ENCODE data around the gene LRRC37A3.
"Not testable (repeated sequence)": the region's sequence is repeated elsewhere in the genome, so short reads cannot be mapped to it uniquely, and the experiment has no call there.

LRRC37A3 gene

DNA sequence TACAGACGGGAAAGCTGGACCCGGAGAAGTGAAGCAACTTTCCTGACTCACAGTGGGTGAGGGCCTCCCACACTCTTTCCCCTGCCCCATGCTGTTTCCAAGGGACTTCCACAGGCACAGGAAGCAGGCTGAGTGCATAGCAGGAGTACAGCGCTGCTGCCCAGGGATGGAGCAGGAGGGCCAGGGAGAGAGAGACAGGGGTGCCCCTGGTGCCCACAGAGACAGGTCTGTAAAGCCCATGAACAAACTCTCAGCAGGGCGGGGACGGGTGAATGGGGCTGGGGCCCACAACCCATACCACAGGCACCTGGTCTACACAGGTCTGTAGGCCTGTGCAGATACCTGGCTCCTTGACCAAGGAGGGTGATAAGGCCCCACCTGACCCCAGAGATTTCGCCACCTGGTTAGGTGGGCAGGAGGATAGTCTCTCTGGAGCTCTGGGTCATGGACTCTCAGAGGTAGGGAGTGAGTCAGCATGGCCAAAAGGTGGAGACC is 15.1 kb upstream of the LRRC37A3 start:
- not testable (repeated sequence) for H3K9me3 Mint-ChIP-seq; H3K36me3 Mint-ChIP-seq; H3K4me3 Mint-ChIP-seq; ATAC-seq; DNase-seq (ENCODE audit: low spot score in 2 of 2)
- Mint-ChIP-seq H3K27ac (peak overlapping the region; percentile 63), H3K4me1 (peaks cover 14% of the 10 kb centered on the region)

GRCh38 chr17:64932850-64933249 is 13.6 kb upstream of the LRRC37A3 start:
- not testable (repeated sequence) for H3K4me3 Mint-ChIP-seq, H3K9me3 Mint-ChIP-seq

GRCh38 chr17:64930374-64930773 is 11.1 kb upstream of the LRRC37A3 start:
- H3K9me3 Mint-ChIP-seq; H3K4me3 Mint-ChIP-seq; ATAC-seq; H3K36me3 Mint-ChIP-seq; DNase-seq (ENCODE audit: low spot score in 2 of 2); H3K27ac Mint-ChIP-seq: not testable (repeated sequence)
- H3K4me1 Mint-ChIP-seq: peaks cover 24% of the 10 kb centered on the region

More at GRCh38 chr17:64932850-64933249, 13.6 kb upstream of the LRRC37A3 start:
- not testable (repeated sequence) for H3K27ac Mint-ChIP-seq; DNase-seq (ENCODE audit: low spot score in 2 of 2); H3K36me3 Mint-ChIP-seq; ATAC-seq; H3K4me1 Mint-ChIP-seq

- H3K9me3 Mint-ChIP-seq, H3K36me3 Mint-ChIP-seq, H3K4me3 Mint-ChIP-seq: not testable (repeated sequence)
- peak in 1 of 2 donors; percentile 51 for DNase-seq (ENCODE audit: low spot score in 2 of 2)
- ATAC-seq: peak; percentile 99
- Mint-ChIP-seq H3K27ac (peak overlapping the region; percentile 3), H3K4me1 (peaks cover 24% of the 10 kb centered on the region)
Measured at GRCh38 chr17:64929419-64930209, 10.3 kb upstream of the LRRC37A3 start.

GRCh38 chr17:64928701-64929100 is 9.4 kb upstream of the LRRC37A3 start:
- DNase-seq (ENCODE audit: low spot score in 2 of 2); H3K9me3 Mint-ChIP-seq; ATAC-seq; H3K4me3 Mint-ChIP-seq; H3K27ac Mint-ChIP-seq; H3K36me3 Mint-ChIP-seq: not testable (repeated sequence)
- H3K4me1 Mint-ChIP-seq: peaks cover 24% of the 10 kb centered on the region

DNA sequence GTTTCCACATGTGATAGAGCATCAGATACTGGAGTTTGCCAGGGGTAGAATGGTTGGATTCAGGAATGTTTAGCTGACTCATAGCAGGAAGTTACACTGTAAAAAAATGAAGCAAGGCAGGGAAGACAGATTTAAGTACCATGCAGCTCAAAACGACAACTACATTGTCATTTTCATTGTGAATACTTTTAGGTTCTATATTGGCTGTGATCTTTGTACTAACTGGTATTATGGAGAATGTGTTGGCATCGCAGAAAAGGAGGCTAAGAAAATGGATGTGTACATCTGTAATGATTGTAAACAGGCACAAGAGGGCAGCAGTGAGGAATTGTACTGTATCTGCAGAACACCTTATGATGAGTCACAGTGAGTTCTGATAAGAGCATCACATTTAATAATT is 8.2 kb upstream of the LRRC37A3 start:
- not testable (repeated sequence) for H3K9me3 Mint-ChIP-seq, H3K27ac Mint-ChIP-seq, H3K4me3 Mint-ChIP-seq, H3K36me3 Mint-ChIP-seq
- DNase-seq (ENCODE audit: low spot score in 2 of 2): peak; percentile 51 to 76
- H3K4me1 Mint-ChIP-seq: peaks cover 24% of the 10 kb centered on the region
- peak; percentile 65 for ATAC-seq

DNA sequence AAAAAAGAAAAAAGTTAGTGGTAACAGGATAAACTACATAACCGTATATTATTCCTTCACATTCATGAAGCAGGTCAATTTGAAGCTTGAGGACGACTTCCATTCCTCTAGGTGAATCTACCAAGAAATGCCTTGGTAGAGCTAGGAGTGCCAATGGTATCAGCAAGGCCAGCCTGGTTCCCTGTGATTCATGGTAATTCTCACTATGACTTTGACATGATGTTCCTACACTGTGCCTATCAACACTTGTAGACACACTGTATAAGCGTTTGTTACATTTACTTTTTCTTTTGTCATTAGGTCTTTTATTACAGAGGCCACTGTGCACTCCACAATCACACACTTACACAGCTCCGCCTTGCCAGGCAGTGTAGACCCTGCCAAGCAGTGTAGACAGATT is 7.2 kb upstream of the LRRC37A3 start:
- H3K36me3 Mint-ChIP-seq; H3K9me3 Mint-ChIP-seq; H3K4me3 Mint-ChIP-seq; H3K27ac Mint-ChIP-seq; DNase-seq (ENCODE audit: low spot score in 2 of 2): not testable (repeated sequence)
- peak; percentile 76 for ATAC-seq
- H3K4me1 Mint-ChIP-seq: peaks cover 24% of the 10 kb centered on the region

GRCh38 chr17:64925244-64925643 is 6.0 kb upstream of the LRRC37A3 start:
- DNase-seq (ENCODE audit: low spot score in 2 of 2); H3K36me3 Mint-ChIP-seq; H3K4me3 Mint-ChIP-seq; ATAC-seq; H3K27ac Mint-ChIP-seq; H3K9me3 Mint-ChIP-seq: not testable (repeated sequence)
- H3K4me1 Mint-ChIP-seq: peaks cover 16% of the 10 kb centered on the region

- ATAC-seq; H3K9me3 Mint-ChIP-seq; H3K4me3 Mint-ChIP-seq; DNase-seq (ENCODE audit: low spot score in 2 of 2); H3K27ac Mint-ChIP-seq: not testable (repeated sequence)
- Mint-ChIP-seq H3K4me1 (peaks cover 16% of the 10 kb centered on the region), H3K36me3 (peaks cover 11% of the 10 kb centered on the region)
Measured at GRCh38 chr17:64923051-64923568, 3.8 kb upstream of the LRRC37A3 start.

DNA sequence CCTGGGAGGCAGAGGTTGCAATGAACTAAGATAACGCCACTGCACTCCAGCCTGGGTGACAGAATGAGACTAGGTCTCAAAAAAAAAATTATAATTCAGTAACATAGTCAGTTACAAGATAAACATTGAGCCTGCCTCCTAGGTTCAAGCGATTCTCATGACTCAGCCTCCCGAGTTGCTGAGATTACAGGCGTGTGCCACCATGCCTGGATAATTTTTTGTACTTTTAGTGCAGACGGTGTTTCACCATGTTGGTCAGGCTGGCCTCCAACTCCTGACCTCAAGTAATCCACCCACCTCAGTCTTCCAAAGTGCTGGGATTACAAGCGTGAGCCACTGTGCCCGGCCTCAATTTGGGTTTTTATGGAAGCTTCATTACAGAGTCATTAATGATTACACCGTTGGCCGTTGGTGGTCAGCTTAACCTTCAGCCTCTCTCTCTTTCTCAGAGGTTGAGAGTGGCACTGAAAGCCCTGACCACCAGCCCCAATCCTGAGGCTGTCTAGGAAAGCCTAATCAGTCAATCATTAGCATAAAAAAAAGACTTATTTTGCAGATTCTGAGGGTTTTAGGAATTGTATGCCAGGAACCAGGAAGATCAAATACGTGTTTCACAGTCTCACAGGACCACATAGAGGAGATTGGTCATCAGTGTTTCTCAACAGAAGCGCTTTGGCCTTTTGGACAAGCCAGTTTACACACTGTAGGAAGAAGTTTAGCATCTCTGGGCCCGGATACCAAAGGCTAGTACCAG is 1.3 kb upstream of the LRRC37A3 start:
- ATAC-seq (no peak), DNase-seq (ENCODE audit: low spot score in 2 of 2) (no peak)
- Mint-ChIP-seq H3K4me3 (peak overlapping the region; percentile 80), H3K9me3 (no peaks in the 10 kb centered on the region), H3K36me3 (peaks cover 11% of the 10 kb centered on the region), H3K27ac (peak overlapping the region; percentile 91), H3K4me1 (no peaks in the 10 kb centered on the region)

GRCh38 chr17:64920026-64920418 is 744 bp upstream of the LRRC37A3 start:
- DNase-seq (ENCODE audit: low spot score in 2 of 2) (no peak), ATAC-seq (no peak)
- Mint-ChIP-seq H3K9me3 (no peaks in the 10 kb centered on the region), H3K27ac (peak overlapping the region; percentile 91), H3K36me3 (peaks cover 11% of the 10 kb centered on the region), H3K4me1 (no peaks in the 10 kb centered on the region), H3K4me3 (peak overlapping the region; percentile 80)

DNA sequence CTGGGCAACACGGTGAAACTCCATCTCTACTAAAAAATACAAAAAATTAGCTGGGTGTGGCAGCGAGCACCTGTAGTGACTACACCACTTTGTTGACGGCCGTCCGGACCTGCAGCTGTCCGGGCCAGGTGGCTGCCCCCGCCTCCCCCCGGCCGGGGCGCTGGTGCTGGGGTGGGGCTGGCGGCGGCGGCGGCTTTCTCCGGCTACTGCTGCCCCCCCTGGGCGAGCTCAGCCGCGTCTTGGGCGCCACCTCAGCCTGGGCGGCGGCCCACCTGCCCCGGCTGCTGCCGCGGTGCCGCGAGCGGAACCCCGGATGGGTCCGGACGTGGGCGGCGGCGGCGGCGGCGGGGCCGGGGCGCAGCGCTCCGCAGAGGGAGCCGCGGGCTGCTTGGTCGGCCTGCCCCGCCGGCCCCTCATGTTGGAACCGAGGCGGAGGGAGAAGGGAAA is 413 bp downstream of the LRRC37A3 start:
- peak overlapping the region; percentile 91 for H3K27ac Mint-ChIP-seq
- not testable (repeated sequence) for DNase-seq (ENCODE audit: low spot score in 2 of 2); H3K9me3 Mint-ChIP-seq; H3K4me1 Mint-ChIP-seq
- ATAC-seq: peak; percentile 65
- H3K4me3 Mint-ChIP-seq: peak overlapping the region; percentile 80
- peaks cover 11% of the 10 kb centered on the region for H3K36me3 Mint-ChIP-seq

DNA sequence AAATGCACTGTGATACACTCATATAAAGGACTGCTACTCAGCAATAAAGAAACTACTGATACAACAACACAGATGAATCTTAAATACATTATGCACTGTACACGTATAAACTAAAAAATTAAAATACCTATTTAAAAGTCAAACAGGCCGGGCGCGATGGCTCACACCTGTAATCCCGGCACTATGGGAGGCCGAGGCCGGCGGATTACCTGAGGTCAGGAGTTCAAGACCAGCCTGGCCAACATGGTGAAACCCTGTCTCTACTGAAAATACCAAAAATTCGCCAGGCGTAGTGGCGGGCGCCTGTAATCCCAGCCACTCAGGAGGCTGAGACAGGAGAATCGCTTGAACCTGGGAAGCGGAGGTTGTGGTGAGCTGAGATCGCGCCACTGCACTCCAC is 1.7 kb downstream of the LRRC37A3 start:
- H3K27ac Mint-ChIP-seq; H3K4me1 Mint-ChIP-seq; H3K9me3 Mint-ChIP-seq; H3K4me3 Mint-ChIP-seq; DNase-seq (ENCODE audit: low spot score in 2 of 2); ATAC-seq: not testable (repeated sequence)
- H3K36me3 Mint-ChIP-seq: peaks cover 11% of the 10 kb centered on the region

GRCh38 chr17:64915244-64915643 is 4.0 kb downstream of the LRRC37A3 start:
- H3K27ac Mint-ChIP-seq, ATAC-seq, H3K4me1 Mint-ChIP-seq, H3K9me3 Mint-ChIP-seq, H3K4me3 Mint-ChIP-seq: not testable (repeated sequence)
- peaks cover 11% of the 10 kb centered on the region for H3K36me3 Mint-ChIP-seq
- DNase-seq (ENCODE audit: low spot score in 2 of 2): peak in 1 of 2 donors; percentile 6

GRCh38 chr17:64910191-64910514 is 9.1 kb downstream of the LRRC37A3 start:
- H3K9me3 Mint-ChIP-seq, H3K4me3 Mint-ChIP-seq, ATAC-seq, H3K27ac Mint-ChIP-seq, H3K36me3 Mint-ChIP-seq, H3K4me1 Mint-ChIP-seq: not testable (repeated sequence)
- DNase-seq (ENCODE audit: low spot score in 2 of 2): peak in 1 of 2 donors; percentile 18
